ENCODE results near the gene PLEKHJ1. TPM values are rescaled to one million over a fixed set of nuclear protein-coding genes. Genes with fewer than 3 reads are reported as not detected.

The PLEKHJ1 gene
- total and polyA plus RNA-seq, 9 of the 15 experiments (the other 6 are each of a cell fraction or from before 2014, with no cell fraction given), result 1.5 to 188 (median 63.9) TPM

DNA sequence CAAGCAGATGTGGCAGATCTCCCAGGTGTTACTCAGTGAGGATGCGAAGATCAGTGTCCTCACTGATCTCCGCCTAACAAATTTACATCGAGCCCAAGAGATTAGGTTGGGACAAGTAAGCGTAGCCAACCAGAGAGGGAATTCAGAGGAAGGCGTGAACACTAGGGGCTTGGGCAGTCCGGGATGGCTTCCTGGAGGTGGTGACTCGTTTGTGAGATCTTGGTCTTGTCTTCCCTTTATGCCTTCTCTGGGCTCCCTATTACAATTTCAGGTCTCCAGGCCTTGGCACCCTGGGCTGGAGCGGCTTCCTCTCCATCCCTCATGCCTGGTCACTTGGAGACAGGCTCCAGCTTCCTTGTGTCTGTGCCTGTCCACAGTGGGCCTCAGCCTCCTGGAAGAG lies 6.7 kb upstream of the PLEKHJ1 start:
- BruUV-seq (replicated peaks), result no TSS peak
- Histone ChIP-seq H3K27ac (ENCODE audit: extremely low read depth, low read depth, low read length) (no peak overlapping the region), H3K9me1 (ENCODE audit: control insufficient read depth, insufficient read depth, low read length) (peaks cover 19% of the 10 kb centered on the region), H3K4me3 (no peak overlapping the region), H3K9ac (ENCODE audit: insufficient read depth in 1 of 2, low read depth in 2 of 2, low read length in 2 of 2) (peak overlapping the region in 1 of 2 experiments; percentile 27; a peak in 1 of 4 replicates), H3K79me2 (ENCODE audit: control insufficient read depth, insufficient read depth, low read length) (peaks cover 65% of the 10 kb centered on the region), H2AFZ (ENCODE audit: low read depth, low read length) (no peak overlapping the region), H3K9me3 (replicated peaks; ENCODE audit: control insufficient read depth, insufficient read depth, low read depth, low read length) (no peaks in the 10 kb centered on the region), H3K4me2 (ENCODE audit: insufficient read depth, low read length) (no peak overlapping the region), H3K27me3 (ENCODE audit: control insufficient read depth in 2 of 2, insufficient read depth in 2 of 2, low read length in 2 of 2) (no peaks in the 10 kb centered on the region), H3K36me3 (ENCODE audit: control insufficient read depth, insufficient read depth, low read length) (peaks cover 87% of the 10 kb centered on the region; the same call in 2 of the 3 replicates), H3K4me1 (replicated peaks in 1 of 2; ENCODE audit: control insufficient read depth in 2 of 2, insufficient read depth in 2 of 2, low read length in 2 of 2) (peaks cover 25 to 64% of the 10 kb centered on the region in 2 experiments), H4K20me1 (replicated peaks; ENCODE audit: control insufficient read depth, insufficient read depth, low read length) (peaks cover 53% of the 10 kb centered on the region)
- no peak for DNase-seq (ENCODE audit: extremely low read depth in 1 of 4, low spot score in 3 of 4)
- no peak for ATAC-seq
- ChIA-PET CTCF (ENCODE audit: low intra/inter-chr PET ratio) (interaction anchor here (0.6 kb wide), 1 partner anchor 145 kb away, joined by 3 read pairs; no protein-coding TSS in a partner anchor), POLR2A (interaction anchor here (0.6 to 1.3 kb wide), 3 partner anchors 8 to 21 kb away, joined by 3 read pairs; no protein-coding TSS in a partner anchor)
- no peak for FAIRE-seq
- 93% methylated on average over 8 of the region's 8 CpGs for WGBS (ENCODE audit: insufficient coverage, low coverage, missing lambda C conversion rate)
- TF ChIP-seq ZNF507 (tag; conservative IDR thresholded peaks at IDR 0.05) (no peak), ZBTB33 (CRISPR knock-in tag; IDR thresholded peaks at IDR 0.05) (0 out of 2 replicates have a peak, but pooled peaks have one; percentile 11), HDGF (IDR thresholded peaks at IDR 0.05) (no peak), ZBTB9 (CRISPR knock-in tag; IDR thresholded peaks at IDR 0.05) (no peak), ZFP36 (IDR thresholded peaks at IDR 0.05; ENCODE audit: low read depth, low read length, partially characterized antibody) (peak; percentile 93)
- TF ChIP-seq, protein P1, sequence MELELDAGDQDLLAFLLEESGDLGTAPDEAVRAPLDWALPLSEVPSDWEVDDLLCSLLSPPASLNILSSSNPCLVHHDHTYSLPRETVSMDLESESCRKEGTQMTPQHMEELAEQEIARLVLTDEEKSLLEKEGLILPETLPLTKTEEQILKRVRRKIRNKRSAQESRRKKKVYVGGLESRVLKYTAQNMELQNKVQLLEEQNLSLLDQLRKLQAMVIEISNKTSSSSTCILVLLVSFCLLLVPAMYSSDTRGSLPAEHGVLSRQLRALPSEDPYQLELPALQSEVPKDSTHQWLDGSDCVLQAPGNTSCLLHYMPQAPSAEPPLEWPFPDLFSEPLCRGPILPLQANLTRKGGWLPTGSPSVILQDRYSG (tag; conservative IDR thresholded peaks at IDR 0.05; ENCODE audit: low read depth), result no peak
- intact Hi-C loops (cut with micrococcal nuclease) (no loop called here), in situ Hi-C loops (cut with MboI) (no loop called here)

All from K562 (cell line).